Hematopoietic multipotent progenitor cell treated with erythropoietin and hydrocortisone succinate and interleukin-3 and kit ligand, for 15 days (in vitro differentiated cells): Measurements from ENCODE around the gene TANK.

Source experiments
- DNase-seq: peaks from one replicate; pipeline ENCODE4 v3.0.0-alpha.2; 2015; ENCODE audit warnings: low spot score

TANK gene

GRCh38 chr2:161228511-161229240 lies 68.4 kb downstream of the TANK start:
- DNase-seq, result no peak

GRCh38 chr2:161230959-161231358 lies 70.7 kb downstream of the TANK start:
- DNase-seq, result no peak

GRCh38 chr2:161232571-161232970 lies 72.3 kb downstream of the TANK start:
- no peak for DNase-seq

GRCh38 chr2:161233858-161234431 lies 73.7 kb downstream of the TANK start:
- no peak for DNase-seq

- DNase-seq, result no peak
Measured at GRCh38 chr2:161234627-161235026, 74.4 kb downstream of the TANK start.

GRCh38 chr2:161237392-161238264 lies 77.4 kb downstream of the TANK start:
- no peak for DNase-seq

GRCh38 chr2:161238265-161238559 lies 78.0 kb downstream of the TANK start:
- DNase-seq, result no peak

- DNase-seq, result peak; percentile 47
Measured at GRCh38 chr2:161238560-161239325, 78.5 kb downstream of the TANK start.

GRCh38 chr2:161239326-161240109 lies 79.3 kb downstream of the TANK start:
- DNase-seq, result no peak

GRCh38 chr2:161241894-161242293 lies 81.7 kb downstream of the TANK start:
- no peak for DNase-seq

GRCh38 chr2:161243312-161243711 lies 83.1 kb downstream of the TANK start:
- DNase-seq, result no peak

- DNase-seq, result no peak
Measured at GRCh38 chr2:161243905-161244304, 83.7 kb downstream of the TANK start.

- DNase-seq, result peak; percentile 58
Measured at GRCh38 chr2:161244387-161245260, 84.4 kb downstream of the TANK start.

- no peak for DNase-seq
Measured at GRCh38 chr2:161245261-161245553, 85.0 kb downstream of the TANK start.

GRCh38 chr2:161245671-161246070 lies 85.4 kb downstream of the TANK start:
- DNase-seq, result no peak

- DNase-seq, result peak; percentile 45
Measured at GRCh38 chr2:161246281-161246680, 86.1 kb downstream of the TANK start.

GRCh38 chr2:161250864-161251436 lies 90.7 kb downstream of the TANK start:
- peak; percentile 49 for DNase-seq

GRCh38 chr2:161257123-161257952 lies 97.1 kb downstream of the TANK start:
- no peak for DNase-seq

GRCh38 chr2:161265874-161266273 lies 105.6 kb downstream of the TANK start:
- no peak for DNase-seq

- no peak for DNase-seq
Measured at GRCh38 chr2:161269111-161269510, 108.9 kb downstream of the TANK start.
